HL-60 (cell line): ENCODE measurements around the gene SHB.

Experiments
- DNase-seq, 2 experiments: peaks; one replicate each; pipeline ENCODE4 v3.0.0-alpha.2; 2010 to 2020; ENCODE audit warnings: low read depth in 1 of 2, low spot score in 1 of 2
- H3K27ac ChIP-seq: fragments of 250-450 bp; sonication (Bioruptor Pico); replicated peaks from 2 replicates; pipeline ENCODE4 v1.5.1; 2020; ENCODE audit warnings: mild to moderate bottlenecking, moderate library complexity
- H3K27me3 ChIP-seq: fragments of 250-450 bp; sonication (Bioruptor Pico); 2 replicates; pipeline ENCODE4 v1.5.1; 2021; ENCODE audit warnings: mild to moderate bottlenecking, moderate library complexity; ENCODE audit not compliant: insufficient read depth, poor library complexity, severe bottlenecking
- H3K4me3 ChIP-seq: replicated peaks from 2 replicates; pipeline ENCODE4 v1.5.1; 2011; ENCODE audit warnings: mild to moderate bottlenecking, control low read depth, low read length; ENCODE audit not compliant: insufficient read depth
- GABPA ChIP-seq: IDR thresholded peaks from 2 replicates; pipeline ENCODE4 v1.6.1; 2012; ENCODE audit warnings: low read depth
- POLR2AphosphoS5 ChIP-seq: IDR thresholded peaks from 2 replicates; pipeline ENCODE4 v1.6.1; 2012; ENCODE audit warnings: low read depth
- SPI1 ChIP-seq: IDR thresholded peaks from 2 replicates; pipeline ENCODE4 v1.6.1; 2012; ENCODE audit warnings: low read depth, mild to moderate bottlenecking, borderline replicate concordance
- TF ChIP-seq, protein P1 (sequence below): IDR thresholded peaks from one replicate; pipeline ENCODE4 v1.5.1; 2011; ENCODE audit warnings: low read length, control low read depth, inconsistent platforms; ENCODE audit not compliant: insufficient read depth
- TF ChIP-seq, protein P2 (sequence below): IDR thresholded peaks from 2 replicates; pipeline ENCODE4 v1.6.1; 2012; ENCODE audit warnings: low read depth; ENCODE audit not compliant: insufficient replicate concordance

Gene SHB

DNA sequence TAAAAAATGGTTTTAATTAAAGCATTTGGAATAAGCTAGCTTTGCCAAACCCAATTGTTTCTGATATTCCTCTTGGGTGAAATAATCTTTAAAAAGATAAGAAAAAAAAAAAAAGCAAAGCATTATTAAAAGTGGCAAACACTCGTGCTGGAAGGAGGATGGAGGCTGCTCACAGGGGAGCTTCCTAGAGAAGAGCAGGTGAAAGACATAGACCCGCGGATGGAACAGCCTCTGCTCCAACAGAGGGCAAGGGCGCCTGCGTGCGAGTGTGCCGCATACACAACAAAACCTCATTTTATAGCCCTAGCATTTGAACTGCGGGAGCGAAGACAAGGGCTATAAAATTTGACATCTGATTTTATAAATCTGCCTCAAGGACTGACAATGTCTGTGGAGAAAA lies 131.7 kb downstream of the SHB start:
- Histone ChIP-seq H3K4me3 (no peak overlapping the region), H3K27me3 (no peaks in the 10 kb centered on the region), H3K27ac (no peak overlapping the region)
- no peak for DNase-seq
- TF ChIP-seq SPI1: no peak
- TF ChIP-seq, protein P1, sequence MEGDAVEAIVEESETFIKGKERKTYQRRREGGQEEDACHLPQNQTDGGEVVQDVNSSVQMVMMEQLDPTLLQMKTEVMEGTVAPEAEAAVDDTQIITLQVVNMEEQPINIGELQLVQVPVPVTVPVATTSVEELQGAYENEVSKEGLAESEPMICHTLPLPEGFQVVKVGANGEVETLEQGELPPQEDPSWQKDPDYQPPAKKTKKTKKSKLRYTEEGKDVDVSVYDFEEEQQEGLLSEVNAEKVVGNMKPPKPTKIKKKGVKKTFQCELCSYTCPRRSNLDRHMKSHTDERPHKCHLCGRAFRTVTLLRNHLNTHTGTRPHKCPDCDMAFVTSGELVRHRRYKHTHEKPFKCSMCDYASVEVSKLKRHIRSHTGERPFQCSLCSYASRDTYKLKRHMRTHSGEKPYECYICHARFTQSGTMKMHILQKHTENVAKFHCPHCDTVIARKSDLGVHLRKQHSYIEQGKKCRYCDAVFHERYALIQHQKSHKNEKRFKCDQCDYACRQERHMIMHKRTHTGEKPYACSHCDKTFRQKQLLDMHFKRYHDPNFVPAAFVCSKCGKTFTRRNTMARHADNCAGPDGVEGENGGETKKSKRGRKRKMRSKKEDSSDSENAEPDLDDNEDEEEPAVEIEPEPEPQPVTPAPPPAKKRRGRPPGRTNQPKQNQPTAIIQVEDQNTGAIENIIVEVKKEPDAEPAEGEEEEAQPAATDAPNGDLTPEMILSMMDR: no peak
- TF ChIP-seq POLR2AphosphoS5: no peak
- TF ChIP-seq, protein P2, sequence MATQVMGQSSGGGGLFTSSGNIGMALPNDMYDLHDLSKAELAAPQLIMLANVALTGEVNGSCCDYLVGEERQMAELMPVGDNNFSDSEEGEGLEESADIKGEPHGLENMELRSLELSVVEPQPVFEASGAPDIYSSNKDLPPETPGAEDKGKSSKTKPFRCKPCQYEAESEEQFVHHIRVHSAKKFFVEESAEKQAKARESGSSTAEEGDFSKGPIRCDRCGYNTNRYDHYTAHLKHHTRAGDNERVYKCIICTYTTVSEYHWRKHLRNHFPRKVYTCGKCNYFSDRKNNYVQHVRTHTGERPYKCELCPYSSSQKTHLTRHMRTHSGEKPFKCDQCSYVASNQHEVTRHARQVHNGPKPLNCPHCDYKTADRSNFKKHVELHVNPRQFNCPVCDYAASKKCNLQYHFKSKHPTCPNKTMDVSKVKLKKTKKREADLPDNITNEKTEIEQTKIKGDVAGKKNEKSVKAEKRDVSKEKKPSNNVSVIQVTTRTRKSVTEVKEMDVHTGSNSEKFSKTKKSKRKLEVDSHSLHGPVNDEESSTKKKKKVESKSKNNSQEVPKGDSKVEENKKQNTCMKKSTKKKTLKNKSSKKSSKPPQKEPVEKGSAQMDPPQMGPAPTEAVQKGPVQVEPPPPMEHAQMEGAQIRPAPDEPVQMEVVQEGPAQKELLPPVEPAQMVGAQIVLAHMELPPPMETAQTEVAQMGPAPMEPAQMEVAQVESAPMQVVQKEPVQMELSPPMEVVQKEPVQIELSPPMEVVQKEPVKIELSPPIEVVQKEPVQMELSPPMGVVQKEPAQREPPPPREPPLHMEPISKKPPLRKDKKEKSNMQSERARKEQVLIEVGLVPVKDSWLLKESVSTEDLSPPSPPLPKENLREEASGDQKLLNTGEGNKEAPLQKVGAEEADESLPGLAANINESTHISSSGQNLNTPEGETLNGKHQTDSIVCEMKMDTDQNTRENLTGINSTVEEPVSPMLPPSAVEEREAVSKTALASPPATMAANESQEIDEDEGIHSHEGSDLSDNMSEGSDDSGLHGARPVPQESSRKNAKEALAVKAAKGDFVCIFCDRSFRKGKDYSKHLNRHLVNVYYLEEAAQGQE: no peak
- TF ChIP-seq GABPA: no peak

DNA sequence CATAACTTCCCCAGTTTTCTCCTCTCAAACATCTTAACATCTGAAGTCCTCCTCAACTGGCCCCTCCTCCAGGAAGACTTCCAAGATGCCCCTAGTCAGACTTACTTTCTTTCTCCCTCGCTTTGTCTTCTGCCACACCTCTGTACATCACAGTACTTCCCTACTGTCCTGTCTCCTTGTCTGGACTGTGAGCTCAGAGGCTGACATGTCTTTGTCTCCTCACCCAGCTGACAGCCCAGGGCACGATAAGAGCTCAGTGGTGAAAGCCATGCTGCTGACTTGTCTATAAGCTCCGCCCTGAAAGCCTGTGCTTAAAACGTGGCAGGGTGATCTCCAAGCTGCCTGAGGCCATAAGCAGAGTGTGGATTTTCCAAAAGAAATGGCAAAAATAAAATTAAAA lies 132.1 kb downstream of the SHB start:
- TF ChIP-seq, protein P2: no peak
- TF ChIP-seq, protein P1: no peak
- no peak for TF ChIP-seq SPI1
- no peak for TF ChIP-seq POLR2AphosphoS5
- TF ChIP-seq GABPA: no peak
- DNase-seq: no peak
- Histone ChIP-seq H3K27me3 (no peaks in the 10 kb centered on the region), H3K4me3 (no peak overlapping the region), H3K27ac (no peak overlapping the region)

DNA sequence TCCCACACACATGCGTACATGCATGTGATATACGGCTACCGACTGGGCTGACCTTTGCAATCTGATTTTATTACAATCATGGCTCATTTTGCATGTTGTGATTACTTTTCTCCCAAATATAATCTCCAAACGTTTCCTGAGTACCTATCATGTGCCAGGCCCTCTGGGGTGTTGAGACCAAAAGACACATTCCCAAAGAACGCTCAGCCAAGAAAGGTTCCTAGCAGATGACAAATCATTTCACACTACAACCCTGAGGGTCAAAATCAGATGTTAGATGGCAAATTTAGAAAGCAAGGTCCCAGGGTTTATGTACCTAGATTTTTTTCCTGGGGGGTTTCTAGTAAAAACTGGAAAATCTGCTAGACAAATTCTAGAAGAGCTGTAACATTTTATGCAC lies 132.7 kb downstream of the SHB start:
- Histone ChIP-seq H3K4me3 (no peak overlapping the region), H3K27me3 (no peaks in the 10 kb centered on the region), H3K27ac (no peak overlapping the region)
- DNase-seq: no peak
- TF ChIP-seq GABPA (no peak), POLR2AphosphoS5 (no peak), SPI1 (no peak)
- TF ChIP-seq, protein P2: no peak
- TF ChIP-seq, protein P1: no peak
